NCI-H524 treated with DMSO at 0.1 percent for 48 hours (cell line): Measurements from ENCODE around the gene SLC25A22.

Experiments
- DNase-seq: peaks from one replicate; lab custom pipeline; 2025; lab: John Stamatoyannopoulos, UW

Gene SLC25A22

GRCh38 chr11:798093-798713, at the start of gene SLC25A22:
TSS of gene SLC25A22 (minus strand) at chr11:798281. CDS start at chr11:795006, 3,275 bp downstream.
- no peak for DNase-seq

DNA sequence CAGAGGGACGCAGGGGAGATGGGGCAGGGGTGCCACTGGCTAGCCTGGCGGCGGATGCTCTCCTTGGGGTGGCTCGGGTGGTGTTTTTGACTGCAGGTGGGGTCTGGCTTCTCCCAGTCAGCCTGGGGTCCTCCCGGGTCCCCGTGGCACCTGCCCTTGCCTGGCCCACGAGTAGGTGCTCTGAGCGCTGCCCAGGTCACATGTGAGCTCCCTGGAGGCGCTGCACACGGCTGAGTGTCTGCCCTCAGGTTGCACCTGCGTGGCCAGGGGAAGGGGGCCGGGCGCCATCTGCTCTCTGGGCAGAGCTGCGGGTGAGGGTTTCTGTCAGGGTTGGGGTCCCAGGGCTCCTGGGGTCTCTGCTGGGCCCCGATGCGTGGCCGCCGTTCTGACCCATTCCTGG, 49.8 kb upstream of the SLC25A22 start:
- DNase-seq, result no peak

- no peak for DNase-seq
Measured at GRCh38 chr11:846496-847098, 48.5 kb upstream of the SLC25A22 start.

- no peak for DNase-seq
Measured at GRCh38 chr11:845872-846495, 47.9 kb upstream of the SLC25A22 start.

GRCh38 chr11:844693-845644, 46.9 kb upstream of the SLC25A22 start:
- DNase-seq, result no peak

DNA sequence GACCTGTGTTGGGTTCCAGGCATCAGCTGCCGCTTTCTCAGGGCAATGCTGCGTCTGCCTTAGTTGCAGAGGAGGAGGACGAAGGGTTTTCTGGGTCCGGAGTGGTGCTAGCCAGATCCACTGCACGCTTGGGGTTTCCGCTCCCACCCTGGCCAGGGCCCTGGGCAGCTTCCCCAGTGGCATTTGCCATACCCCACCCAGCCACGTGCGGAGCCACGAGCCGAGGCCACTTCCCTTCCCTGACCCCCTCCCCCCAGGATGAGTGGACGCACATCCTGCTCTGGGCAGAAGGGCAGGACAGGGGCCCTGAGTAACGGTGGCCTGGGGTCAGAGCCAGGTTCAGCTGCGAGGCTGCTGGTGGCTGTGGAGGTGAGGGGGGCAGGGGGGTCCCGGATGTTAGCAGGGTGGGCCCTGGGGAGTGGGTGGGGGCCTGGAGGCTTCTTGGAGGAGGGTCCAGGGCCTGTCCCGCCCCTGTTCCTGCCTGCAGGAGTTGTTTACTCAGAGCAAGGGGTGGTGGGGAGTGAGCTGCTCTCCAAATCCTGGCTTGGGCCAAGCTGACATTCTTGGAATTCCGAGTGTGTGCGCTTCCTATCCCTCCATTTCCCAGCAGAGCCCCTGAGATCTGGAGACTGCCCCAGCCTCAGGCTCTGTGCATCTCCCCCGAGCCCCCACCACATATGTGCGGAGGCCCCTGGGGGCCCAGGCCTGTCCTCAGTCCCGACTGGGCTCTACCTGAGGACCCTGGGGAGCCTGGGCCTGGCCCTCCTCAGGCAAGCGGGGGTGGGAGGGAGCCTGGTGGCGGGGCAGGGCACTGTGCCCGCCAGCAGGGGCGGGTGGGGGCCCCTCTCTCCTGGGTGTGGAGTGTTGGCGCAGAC, 46.0 kb upstream of the SLC25A22 start:
- DNase-seq, result no peak

GRCh38 chr11:843086-843734, 45.1 kb upstream of the SLC25A22 start:
- DNase-seq, result no peak

- no peak for DNase-seq
Measured at GRCh38 chr11:842370-843002, 44.4 kb upstream of the SLC25A22 start, which contains the start of the genes POLR2L and TSPAN4. TSS of gene POLR2L (minus strand) at chr11:842529. CDS start at chr11:842508, 21 bp downstream. TSS of gene TSPAN4 (plus strand) at chr11:842852. CDS start at chr11:850305, 7,453 bp downstream.

- DNase-seq, result no peak
Measured at GRCh38 chr11:841981-842369, 43.9 kb upstream of the SLC25A22 start.

DNA sequence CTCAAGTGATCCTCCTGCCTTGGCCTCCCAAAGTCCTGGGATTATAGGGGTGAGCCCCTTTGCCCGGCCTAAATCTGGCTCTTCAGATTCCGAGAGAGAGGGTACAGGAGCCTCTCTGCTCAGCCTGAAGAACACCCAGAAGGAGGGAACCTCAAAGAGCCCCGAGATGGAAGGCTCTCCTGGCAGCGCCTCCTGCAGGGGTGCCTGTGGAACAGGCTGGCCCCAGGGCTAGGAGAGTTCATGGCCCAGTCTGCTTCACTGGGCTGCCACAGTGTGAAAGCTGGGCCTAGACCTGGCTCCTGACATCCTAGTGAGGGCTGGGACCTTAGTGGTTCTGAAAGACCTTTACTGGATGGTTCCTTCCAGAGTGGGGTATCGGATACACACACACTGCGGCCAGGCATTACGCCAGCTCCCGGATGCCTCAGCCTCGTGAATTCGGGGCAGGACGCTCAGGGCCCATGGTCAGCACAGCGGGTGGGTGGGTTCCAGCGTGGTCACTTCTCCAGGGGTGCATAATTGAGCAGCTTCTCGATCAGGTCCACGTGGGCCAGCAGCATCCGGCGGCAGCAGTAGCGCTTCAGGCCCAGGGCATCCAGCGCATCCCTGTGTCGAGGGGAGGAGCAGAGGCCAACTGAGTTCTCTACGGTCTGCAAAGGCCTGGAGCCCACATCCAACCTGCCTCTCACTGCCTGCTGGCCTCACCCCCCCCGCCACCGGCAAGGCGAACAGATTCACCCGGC, 42.0 kb upstream of the SLC25A22 start:
- DNase-seq, result no peak

DNA sequence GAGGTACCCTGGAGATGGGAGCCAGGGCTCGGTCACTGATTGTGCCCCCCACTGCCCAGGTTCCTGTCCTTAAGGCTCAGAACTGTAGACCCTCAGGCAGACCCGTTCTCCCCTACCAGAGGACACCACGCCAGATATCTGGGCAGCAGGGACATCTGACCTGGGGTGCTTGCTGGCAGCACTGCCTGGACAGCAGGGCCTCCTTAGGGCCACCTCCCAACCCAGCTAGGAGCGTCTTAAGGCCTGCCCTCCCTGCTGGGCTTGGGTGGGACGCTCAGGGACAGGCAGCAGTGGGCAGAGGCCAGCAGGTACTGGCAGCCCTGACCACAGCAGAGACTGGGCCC, 41.2 kb upstream of the SLC25A22 start:
- no peak for DNase-seq

GRCh38 chr11:838441-839279, 40.6 kb upstream of the SLC25A22 start:
- peak; percentile 79 for DNase-seq

DNA sequence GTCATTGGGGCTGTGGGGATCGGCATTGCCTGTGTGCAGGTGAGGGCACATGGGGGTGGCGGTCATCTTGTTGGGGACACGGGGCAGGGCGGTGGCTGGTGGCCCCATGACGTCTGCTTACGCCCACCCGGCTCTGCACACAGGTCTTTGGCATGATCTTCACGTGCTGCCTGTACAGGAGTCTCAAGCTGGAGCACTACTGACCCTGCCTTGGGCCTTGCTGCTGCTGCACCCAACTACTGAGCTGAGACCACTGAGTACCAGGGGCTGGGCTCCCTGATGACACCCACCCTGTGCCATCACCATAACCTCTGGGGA, 39.9 kb upstream of the SLC25A22 start:
- no peak for DNase-seq

- DNase-seq, result no peak
Measured at GRCh38 chr11:837189-837989, 39.3 kb upstream of the SLC25A22 start.

DNA sequence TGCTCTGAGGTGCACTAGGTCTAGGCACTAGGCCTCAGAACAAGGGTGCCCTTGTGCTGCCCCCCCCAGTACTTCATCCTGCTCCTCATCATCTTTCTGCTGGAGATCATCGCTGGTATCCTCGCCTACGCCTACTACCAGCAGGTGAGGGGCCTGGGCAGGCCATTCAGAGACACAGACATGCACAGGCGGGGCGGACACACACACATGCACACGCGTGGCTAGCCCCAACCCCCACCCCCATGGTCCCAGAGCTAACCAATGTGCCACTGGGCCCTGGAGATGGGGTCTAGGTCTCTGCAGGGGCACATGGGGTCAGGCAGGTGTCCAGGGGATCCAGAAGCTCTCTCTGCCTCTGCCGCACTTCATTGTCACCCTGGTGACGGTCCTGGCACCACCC, 38.6 kb upstream of the SLC25A22 start:
- DNase-seq, result no peak

- DNase-seq, result no peak
Measured at GRCh38 chr11:836274-836673, 38.2 kb upstream of the SLC25A22 start.

DNA sequence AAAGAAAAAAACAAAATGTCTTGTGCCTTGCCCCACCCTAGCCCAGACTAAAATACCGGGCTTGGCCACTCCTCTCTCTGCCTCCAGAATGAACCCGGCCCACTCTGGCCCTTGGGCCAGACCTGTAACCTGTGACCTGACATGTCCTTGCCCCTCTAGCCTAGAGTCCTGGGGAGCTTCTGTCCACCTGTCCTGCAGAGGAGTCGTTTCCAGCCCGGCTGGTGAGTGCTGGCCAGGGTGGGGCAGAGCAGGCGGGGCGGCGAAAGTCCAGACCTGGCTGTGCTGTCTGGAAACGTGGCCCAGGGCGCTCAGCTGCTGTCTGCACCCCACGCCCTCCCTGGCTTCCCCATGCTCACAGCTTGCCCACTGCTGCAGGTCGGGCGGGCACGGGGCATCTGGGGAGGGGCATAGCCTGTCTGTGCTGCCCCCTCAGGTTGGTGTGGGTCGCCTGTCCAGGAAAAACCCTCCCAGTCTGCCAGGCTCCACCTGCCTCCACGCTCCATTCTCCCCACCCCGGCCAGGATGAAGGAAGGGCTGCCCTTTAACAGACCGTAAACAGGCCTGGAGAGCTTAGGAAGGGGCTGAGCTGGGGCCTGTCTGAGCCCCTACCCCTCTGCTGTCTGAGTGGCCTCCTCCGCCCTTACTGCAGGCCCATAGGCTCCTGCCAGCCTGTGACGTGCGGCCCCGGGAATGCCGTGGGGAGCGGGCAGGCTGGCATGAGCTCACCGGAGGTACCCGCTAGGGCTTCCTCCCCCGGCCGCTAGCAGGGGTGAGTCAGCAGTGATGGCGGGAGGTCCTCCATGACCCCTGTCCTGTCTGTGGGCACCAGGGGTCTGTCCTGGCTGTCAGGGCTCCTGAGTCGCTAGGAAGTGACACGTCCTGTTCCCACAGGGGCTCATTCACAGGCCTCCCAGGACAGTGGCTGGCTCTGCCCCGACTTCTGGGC, 36.6 kb upstream of the SLC25A22 start:
- no peak for DNase-seq
